BE2C (cell line): Measurements from ENCODE around the gene STARD3.

Experiments used
- DNase-seq: peaks from one replicate; pipeline ENCODE4 v3.0.0-alpha.2; 2020
- H3K27me3 ChIP-seq: fragments of 250-450 bp; sonication (Bioruptor Pico); 2 replicates; pipeline ENCODE4 v1.5.1; 2020; ENCODE audit warnings: mild to moderate bottlenecking
- H3K36me3 ChIP-seq: fragments of 250-450 bp; sonication (Bioruptor Pico); 2 replicates; pipeline ENCODE4 v1.5.1; 2020; ENCODE audit warnings: mild to moderate bottlenecking
- H3K4me1 ChIP-seq: fragments of 250-450 bp; sonication (Bioruptor Pico); 2 replicates; pipeline ENCODE4 v1.5.1; 2020
- H3K4me3 ChIP-seq: 2 replicates; pipeline ENCODE4 v1.5.1; 2011; ENCODE audit warnings: low read depth, low read length
- H3K9me3 ChIP-seq: fragments of 250-450 bp; sonication (Bioruptor Pico); 2 replicates; pipeline ENCODE4 v1.5.1; 2020
- CTCF ChIP-seq: IDR thresholded peaks from 2 replicates; pipeline ENCODE4 v1.5.1; 2012; ENCODE audit warnings: mild to moderate bottlenecking, low read depth, low read length

Gene STARD3

GRCh38 chr17:39632153-39632941, 4.6 kb upstream of the STARD3 start:
- H3K4me3 ChIP-seq: no peak overlapping the region
- no peak for TF ChIP-seq CTCF
- no peaks in the 10 kb centered on the region for H3K4me1 ChIP-seq
- DNase-seq: no peak
- peaks cover 20% of the 10 kb centered on the region for H3K27me3 ChIP-seq
- no peaks in the 10 kb centered on the region for H3K9me3 ChIP-seq
- H3K36me3 ChIP-seq: no peaks in the 10 kb centered on the region

- no peak for TF ChIP-seq CTCF
- peaks cover 10% of the 10 kb centered on the region; the same call in 1 of the 2 replicates for H3K27me3 ChIP-seq
- no peaks in the 10 kb centered on the region for H3K36me3 ChIP-seq
- no peaks in the 10 kb centered on the region for H3K4me1 ChIP-seq
- no peak overlapping the region for H3K4me3 ChIP-seq
- H3K9me3 ChIP-seq: no peaks in the 10 kb centered on the region
- no peak for DNase-seq
These were observed 3.3 kb upstream of the STARD3 start for GRCh38 chr17:39633570-39634183.

GRCh38 chr17:39634384-39634871, 2.5 kb upstream of the STARD3 start:
- Histone ChIP-seq H3K4me1 (no peaks in the 10 kb centered on the region), H3K4me3 (no peak overlapping the region), H3K27me3 (peaks cover 8% of the 10 kb centered on the region; the same call in 1 of the 2 replicates), H3K36me3 (no peaks in the 10 kb centered on the region), H3K9me3 (no peaks in the 10 kb centered on the region)
- no peak for DNase-seq
- TF ChIP-seq CTCF: peak; percentile 85

GRCh38 chr17:39635614-39636176, 1.2 kb upstream of the STARD3 start:
- no peaks in the 10 kb centered on the region for H3K36me3 ChIP-seq
- H3K27me3 ChIP-seq: no peaks in the 10 kb centered on the region
- no peaks in the 10 kb centered on the region for H3K4me1 ChIP-seq
- no peak for TF ChIP-seq CTCF
- no peak for DNase-seq
- no peaks in the 10 kb centered on the region for H3K9me3 ChIP-seq
- H3K4me3 ChIP-seq: no peak overlapping the region

GRCh38 chr17:39636587-39636926, 387 bp upstream of the STARD3 start:
- no peaks in the 10 kb centered on the region for H3K27me3 ChIP-seq
- DNase-seq: no peak
- no peaks in the 10 kb centered on the region for H3K9me3 ChIP-seq
- TF ChIP-seq CTCF: no peak
- H3K4me3 ChIP-seq: peak overlapping the region; percentile 96
- H3K4me1 ChIP-seq: no peaks in the 10 kb centered on the region
- no peaks in the 10 kb centered on the region for H3K36me3 ChIP-seq

GRCh38 chr17:39638317-39638716, 1.4 kb downstream of the STARD3 start:
- Histone ChIP-seq H3K4me3 (peak overlapping the region; percentile 96), H3K4me1 (no peaks in the 10 kb centered on the region)
- no peak for TF ChIP-seq CTCF

More at GRCh38 chr17:39638317-39638716, 1.4 kb downstream of the STARD3 start:
- DNase-seq: no peak
- Histone ChIP-seq H3K36me3 (no peaks in the 10 kb centered on the region), H3K9me3 (no peaks in the 10 kb centered on the region), H3K27me3 (no peaks in the 10 kb centered on the region)
